ENCODE results near the gene CFAP107.

The CFAP107 gene

GRCh38 chr1:12741946-12742345 lies 4.1 kb upstream of the CFAP107 start:
- DNase-seq (ENCODE audit: low read depth in 2 of 2), result no peak

GRCh38 chr1:12745126-12745991 lies 641 bp upstream of the CFAP107 start:
- peak; percentile 6 to 24 for DNase-seq (ENCODE audit: low read depth in 2 of 2)

GRCh38 chr1:12748778-12749355 lies 2.9 kb downstream of the CFAP107 start:
- DNase-seq (ENCODE audit: low read depth in 2 of 2), result no peak

- DNase-seq (ENCODE audit: low read depth in 2 of 2), result no peak
These were observed 8.7 kb downstream of the CFAP107 start for GRCh38 chr1:12754738-12755137.

- no peak for DNase-seq (ENCODE audit: low read depth in 2 of 2)
These were observed 10.3 kb downstream of the CFAP107 start for GRCh38 chr1:12756273-12756672.

- no peak for DNase-seq (ENCODE audit: low read depth in 2 of 2)
These were observed 10.9 kb downstream of the CFAP107 start for GRCh38 chr1:12756768-12757413.

GRCh38 chr1:12757836-12758235 lies 11.8 kb downstream of the CFAP107 start:
- DNase-seq (ENCODE audit: low read depth in 2 of 2), result no peak

GRCh38 chr1:12760256-12760795 lies 14.3 kb downstream of the CFAP107 start:
- DNase-seq (ENCODE audit: low read depth in 2 of 2), result no peak

GRCh38 chr1:12761781-12762180 lies 15.8 kb downstream of the CFAP107 start:
- no peak for DNase-seq (ENCODE audit: low read depth in 2 of 2)

- DNase-seq (ENCODE audit: low read depth in 2 of 2), result no peak
These were observed 16.8 kb downstream of the CFAP107 start for GRCh38 chr1:12762766-12763165.

- no peak for DNase-seq (ENCODE audit: low read depth in 2 of 2)
These were observed 17.5 kb downstream of the CFAP107 start for GRCh38 chr1:12763479-12763878.

- no peak for DNase-seq (ENCODE audit: low read depth in 2 of 2)
These were observed 18.0 kb downstream of the CFAP107 start for GRCh38 chr1:12764016-12764415.

- no peak for DNase-seq (ENCODE audit: low read depth in 2 of 2)
These were observed 23.0 kb downstream of the CFAP107 start for GRCh38 chr1:12769031-12769430.

- DNase-seq (ENCODE audit: low read depth in 2 of 2), result no peak
These were observed 24.0 kb downstream of the CFAP107 start for GRCh38 chr1:12769976-12770505.

- DNase-seq (ENCODE audit: low read depth in 2 of 2), result no peak
These were observed 24.6 kb downstream of the CFAP107 start for GRCh38 chr1:12770620-12771019.

- no peak for DNase-seq (ENCODE audit: low read depth in 2 of 2)
These were observed 25.2 kb downstream of the CFAP107 start for GRCh38 chr1:12771186-12771585.

GRCh38 chr1:12772520-12772919 lies 26.5 kb downstream of the CFAP107 start:
- no peak for DNase-seq (ENCODE audit: low read depth in 2 of 2)

- no peak for DNase-seq (ENCODE audit: low read depth in 2 of 2)
These were observed 27.4 kb downstream of the CFAP107 start, which contains the start of gene PRAMEF12 for GRCh38 chr1:12773438-12773837. Gene PRAMEF12, plus strand, starts transcription at chr1:12773738. Its CDS starts 1,130 bp downstream, at chr1:12774868.

GRCh38 chr1:12774801-12775345 lies 28.9 kb downstream of the CFAP107 start:
- DNase-seq (ENCODE audit: low read depth in 2 of 2), result no peak

GRCh38 chr1:12775443-12775842 lies 29.4 kb downstream of the CFAP107 start:
- no peak for DNase-seq (ENCODE audit: low read depth in 2 of 2)

- no peak for DNase-seq (ENCODE audit: low read depth in 2 of 2)
These were observed 31.0 kb downstream of the CFAP107 start for GRCh38 chr1:12776801-12777557.
